Measurements from ENCODE around the gene REEP6.
"Not testable (repeated sequence)": the region's sequence is repeated elsewhere in the genome, so short reads cannot be mapped to it uniquely, and the experiment has no call there.

The REEP6 gene

GRCh38 chr19:1524287-1524971 lies 33.4 kb downstream of the REEP6 start:
- no peak for DNase-seq (ENCODE audit: low read depth)

GRCh38 chr19:1524972-1525325 lies 34.0 kb downstream of the REEP6 start:
- DNase-seq (ENCODE audit: low read depth) = no peak

GRCh38 chr19:1525343-1525742 lies 34.4 kb downstream of the REEP6 start:
- no peak for DNase-seq (ENCODE audit: low read depth)

GRCh38 chr19:1526066-1526778 lies 35.2 kb downstream of the REEP6 start:
- DNase-seq (ENCODE audit: low read depth) = no peak

- DNase-seq (ENCODE audit: low read depth) = no peak
Measured at GRCh38 chr19:1526979-1527649, 36.1 kb downstream of the REEP6 start.

GRCh38 chr19:1527650-1528309 lies 36.8 kb downstream of the REEP6 start:
- DNase-seq (ENCODE audit: low read depth) = no peak

GRCh38 chr19:1528596-1529429 lies 37.8 kb downstream of the REEP6 start:
- DNase-seq (ENCODE audit: low read depth) = no peak

GRCh38 chr19:1529430-1529816 lies 38.4 kb downstream of the REEP6 start:
- DNase-seq (ENCODE audit: low read depth) = no peak

- not testable (repeated sequence) for DNase-seq (ENCODE audit: low read depth)
Measured at GRCh38 chr19:1530856-1531255, 39.9 kb downstream of the REEP6 start.

GRCh38 chr19:1531587-1531986 lies 40.6 kb downstream of the REEP6 start:
- no peak for DNase-seq (ENCODE audit: low read depth)

- DNase-seq (ENCODE audit: low read depth) = no peak
Measured at GRCh38 chr19:1532003-1532402, 41.0 kb downstream of the REEP6 start.

GRCh38 chr19:1533510-1534150 lies 42.6 kb downstream of the REEP6 start:
- DNase-seq (ENCODE audit: low read depth) = no peak

- DNase-seq (ENCODE audit: low read depth) = no peak
Measured at GRCh38 chr19:1534972-1535371, 44.0 kb downstream of the REEP6 start.

GRCh38 chr19:1535699-1536098 lies 44.7 kb downstream of the REEP6 start:
- not testable (repeated sequence) for DNase-seq (ENCODE audit: low read depth)

GRCh38 chr19:1538978-1539377 lies 48.0 kb downstream of the REEP6 start:
- no peak for DNase-seq (ENCODE audit: low read depth)

GRCh38 chr19:1539749-1540148 lies 48.8 kb downstream of the REEP6 start:
- not testable (repeated sequence) for DNase-seq (ENCODE audit: low read depth)

GRCh38 chr19:1540365-1540925 lies 49.5 kb downstream of the REEP6 start:
- no peak for DNase-seq (ENCODE audit: low read depth)
